ENCODE data around the gene FAM241B. TPM values are rescaled to one million over a fixed set of nuclear protein-coding genes. Genes with fewer than 3 reads are reported as not detected.

The FAM241B gene
- polyA plus RNA-seq, 1 donor from 2014 or later: 135 TPM

- no peak for TF ChIP-seq TAF1 (IDR thresholded peaks at IDR 0.05; ENCODE audit: low read depth)
- TF ChIP-seq RAD21 (conservative IDR thresholded peaks at IDR 0.05): no peak
- no peak for TF ChIP-seq POLR2AphosphoS5 (IDR thresholded peaks at IDR 0.05)
- TF ChIP-seq SMC3 (conservative IDR thresholded peaks at IDR 0.05; ENCODE audit: poor library complexity): no peak
- TF ChIP-seq EP300 (conservative IDR thresholded peaks at IDR 0.05; ENCODE audit: poor library complexity, severe bottlenecking): no peak
- TF ChIP-seq EZH2 (IDR thresholded peaks at IDR 0.05; ENCODE audit: borderline replicate concordance, insufficient read depth, low read length, poor library complexity, severe bottlenecking): no peak
- no peak for TF ChIP-seq CTCF (IDR thresholded peaks at IDR 0.05; ENCODE audit: poor library complexity, severe bottlenecking)
- TF ChIP-seq REST (IDR thresholded peaks at IDR 0.05; ENCODE audit: borderline replicate concordance): no peak
- TF ChIP-seq MXI1 (conservative IDR thresholded peaks at IDR 0.05; ENCODE audit: poor library complexity, severe bottlenecking): no peak
- Histone ChIP-seq H3K9me2 (ENCODE audit: insufficient read depth, low read length) (no peaks in the 10 kb centered on the region), H3K4me2 (ENCODE audit: low read length) (no peak overlapping the region), H3K27ac (ENCODE audit: low read length) (no peak overlapping the region), H4K20me1 (ENCODE audit: insufficient read depth) (no peaks in the 10 kb centered on the region), H3K9ac (ENCODE audit: low read length) (no peak overlapping the region), H3F3A (ENCODE audit: insufficient read depth, low read length, poor library complexity, severe bottlenecking) (no peaks in the 10 kb centered on the region), H3K9me3 (ENCODE audit: low read length) (no peaks in the 10 kb centered on the region), H3K27me3 (ENCODE audit: insufficient read depth, low read depth, low read length) (no peaks in the 10 kb centered on the region), H2AFZ (ENCODE audit: low read depth, low read length) (no peak overlapping the region), H3K4me3 (ENCODE audit: low read length) (no peak overlapping the region), H3K79me2 (replicated peaks; ENCODE audit: insufficient read depth, low read length) (no peaks in the 10 kb centered on the region), H3K36me3 (ENCODE audit: insufficient read depth, low read length) (no peaks in the 10 kb centered on the region)
These were observed 46.3 kb downstream of the FAM241B start for GRCh38 chr10:69676301-69676700.

GRCh38 chr10:69677985-69678654 lies 48.1 kb downstream of the FAM241B start:
- Histone ChIP-seq H4K20me1 (ENCODE audit: insufficient read depth) (no peaks in the 10 kb centered on the region), H3K9me3 (ENCODE audit: low read length) (no peaks in the 10 kb centered on the region), H3K79me2 (replicated peaks; ENCODE audit: insufficient read depth, low read length) (no peaks in the 10 kb centered on the region), H3F3A (ENCODE audit: insufficient read depth, low read length, poor library complexity, severe bottlenecking) (no peaks in the 10 kb centered on the region), H3K36me3 (ENCODE audit: insufficient read depth, low read length) (no peaks in the 10 kb centered on the region), H3K9me2 (ENCODE audit: insufficient read depth, low read length) (no peaks in the 10 kb centered on the region), H3K4me2 (ENCODE audit: low read length) (no peak overlapping the region), H3K4me3 (ENCODE audit: low read length) (no peak overlapping the region), H3K27ac (ENCODE audit: low read length) (no peak overlapping the region), H2AFZ (ENCODE audit: low read depth, low read length) (no peak overlapping the region), H3K27me3 (ENCODE audit: insufficient read depth, low read depth, low read length) (no peaks in the 10 kb centered on the region), H3K9ac (ENCODE audit: low read length) (no peak overlapping the region)
- TF ChIP-seq RAD21 (conservative IDR thresholded peaks at IDR 0.05) (no peak), MXI1 (conservative IDR thresholded peaks at IDR 0.05; ENCODE audit: poor library complexity, severe bottlenecking) (no peak), SMC3 (conservative IDR thresholded peaks at IDR 0.05; ENCODE audit: poor library complexity) (no peak), EZH2 (IDR thresholded peaks at IDR 0.05; ENCODE audit: borderline replicate concordance, insufficient read depth, low read length, poor library complexity, severe bottlenecking) (no peak), REST (IDR thresholded peaks at IDR 0.05; ENCODE audit: borderline replicate concordance) (no peak), TAF1 (IDR thresholded peaks at IDR 0.05; ENCODE audit: low read depth) (no peak), POLR2AphosphoS5 (IDR thresholded peaks at IDR 0.05) (no peak), CTCF (IDR thresholded peaks at IDR 0.05; ENCODE audit: poor library complexity, severe bottlenecking) (no peak), EP300 (conservative IDR thresholded peaks at IDR 0.05; ENCODE audit: poor library complexity, severe bottlenecking) (no peak)
